Pancreas (tissue), 10 donors: Measurements from ENCODE around the gene FOXE3. TPM values are rescaled to one million over a fixed set of nuclear protein-coding genes. Genes with fewer than 3 reads are reported as not detected.
A peak's percentile ranks its signal among the peaks of the same experiment; 100 is the strongest.

Experiments
- ATAC-seq, 4 donors: fragments of 200-7000 bp; cut with Tn5 transposase; one replicate each; pipeline versions ENCODE4 v1.8.0 to v1.9.1; 2020; ENCODE audit warnings: mild to moderate bottlenecking in 4 of 4, moderate library complexity in 4 of 4
- DNase-seq, 6 donors: peaks; one replicate each; pipeline ENCODE4 v3.0.0-alpha.2; 2020
- FAIRE-seq: peaks from 2 replicates; lab custom pipeline; 2012; peaks lifted over from hg19 to GRCh38; lab: Jason Lieb, UNC
- H3K27ac ChIP-seq, 4 donors: fragments of 200-600 bp; sonication (generic); 1 replicate in 3 of 4; 2 replicates in 1 of 4; pipeline versions ENCODE4 v1.5.0 to v1.8.0; 2020
- H3K27me3 ChIP-seq, 4 donors: fragments of 200-600 bp; one replicate each; pipeline ENCODE4 v1.8.0; 2021
- H3K36me3 ChIP-seq, 3 donors: fragments of 200-600 bp; sonication (generic) in 1 of 3; one replicate each; pipeline versions ENCODE4 v1.5.0 to v1.8.0; 2020 to 2021
- H3K4me1 ChIP-seq, 3 donors: fragments of 200-600 bp; one replicate each; pipeline ENCODE4 v1.8.0; 2021
- H3K4me3 ChIP-seq, 4 donors: fragments of 200-600 bp; sonication (generic) in 2 of 4; one replicate each; pipeline versions ENCODE4 v1.5.0 to v1.8.0; 2020 to 2021
- H3K9me3 ChIP-seq, 4 donors: fragments of 200-600 bp; one replicate each; pipeline ENCODE4 v1.8.0; 2021
- CTCF ChIP-seq, 4 donors: fragments of 200-600 bp; sonication (generic) in 3 of 4; IDR thresholded peaks; one replicate each; pipeline versions ENCODE4 v1.5.0 to v1.8.0; 2021; ENCODE audit warnings: antibody characterized with exemption in 4 of 4
- WGBS, 2 donors: extraction: QIAGEN DNeasy Blood & Tissue Kit; methylation state at CpG; one replicate each; pipeline ENCODE4 v1.1.7; 2013; 5-methylcytosine and 5-hydroxymethylcytosine counted together
- intact Hi-C, 3 donors: fragments of 100-400 bp; cut with DNase I; formaldehyde crosslinking; loops; one replicate each; pipeline versions ENCODE4 v1.11.1 to v1.14.2; 2022
- polyA plus RNA-seq, 2 donors: library from polyadenylated mRNA; stranded (reverse); fragments of 200-250 nt; gene quantifications; one replicate each; pipeline ENCODE4 v1.2.3, GENCODE V29; 2013
- total RNA-seq, 6 donors: library from RNA; stranded (reverse); fragmentation: NEBNext Ultra II Directional in 4 of 6; extraction: Animal tissue kit (Norgen Biotek cat#: 25700) in 4 of 6; gene quantifications; one replicate each; pipeline versions ENCODE4 v1.2.1 to v1.2.4, GENCODE V29; 2021 to 2023
- donor health status: healthy with polysubstance abuse.
- donor health status: DM: no; HTN: no; CAD: no; lungs with moderate emphysema.
- donor health status: DM: no; HTN: no; CAD: no.
- donor health status: control.
- donor health status: control.
- donor health status: Bipolar disorder and iron deficiency.
- donor health status: DM: yes; HTN: yes; CAD: no.
- donor health status: DM: no; HTN: no; CAD: no.
- donor health status: DM: no; HTN: no; CAD: no.
- donor health status: DM: yes; HTN: yes; CAD: no.

Gene FOXE3
- total RNA-seq (not detected), polyA plus RNA-seq (not detected)

- 17 to 35% methylated on average over 10 to 21 of the region's 21 CpGs for WGBS, 2 donors
- H3K36me3 ChIP-seq: no peaks in the 10 kb centered on the region
- peak within 1 kb of the TSS in 1 of 4 donors; percentile 36 for H3K4me3 ChIP-seq
- H3K27ac ChIP-seq: no peak within 1 kb of the TSS
- no peak for DNase-seq
- H3K4me1 ChIP-seq: no peaks in the 10 kb centered on the region
- no peak for FAIRE-seq
- H3K27me3 ChIP-seq: peaks cover 0 to 4% (median 0%) of the 10 kb centered on the region in 4 donors
- no peak for TF ChIP-seq CTCF (IDR thresholded peaks at IDR 0.05)
- H3K9me3 ChIP-seq: no peaks in the 10 kb centered on the region
- ATAC-seq: no peak
- intact Hi-C loops: loop anchor here in 1 of 3 donors (10.0 kb wide), 1 partner anchor 231 kb away; no protein-coding TSS in a partner anchor
Observed at GRCh38 chr1:47415728-47416318, at the start of gene FOXE3. FOXE3 (plus strand) TSS chr1:47416285; CDS start chr1:47416316, 31 bp downstream.

GRCh38 chr1:47367651-47368050 lies 48.4 kb upstream of the FOXE3 start:
- intact Hi-C loops: no loop called here
- no peaks in the 10 kb centered on the region for H3K9me3 ChIP-seq
- H3K27me3 ChIP-seq: no peaks in the 10 kb centered on the region
- no peaks in the 10 kb centered on the region for H3K4me1 ChIP-seq
- TF ChIP-seq CTCF (IDR thresholded peaks at IDR 0.05): no peak
- H3K27ac ChIP-seq: no peak overlapping the region
- FAIRE-seq (no peak), DNase-seq (no peak), ATAC-seq (no peak)
- WGBS, 2 donors: 95 to 98% methylated on average over 7 of the region's 7 CpGs
- no peak overlapping the region for H3K4me3 ChIP-seq
- H3K36me3 ChIP-seq: peaks cover 0 to 18% (median 6%) of the 10 kb centered on the region in 3 donors

- no peaks in the 10 kb centered on the region for H3K4me1 ChIP-seq
- no peak overlapping the region for H3K4me3 ChIP-seq
- FAIRE-seq (no peak), DNase-seq (no peak), ATAC-seq (no peak)
- H3K27me3 ChIP-seq: no peaks in the 10 kb centered on the region
- no peak for TF ChIP-seq CTCF (IDR thresholded peaks at IDR 0.05)
- peaks cover 2 to 51% (median 10%) of the 10 kb centered on the region in 3 donors for H3K36me3 ChIP-seq
- no peak overlapping the region for H3K27ac ChIP-seq
- intact Hi-C loops: no loop called here
- H3K9me3 ChIP-seq: no peaks in the 10 kb centered on the region
Observed at GRCh38 chr1:47371016-47371517, 45.0 kb upstream of the FOXE3 start.

GRCh38 chr1:47374501-47374900 lies 41.6 kb upstream of the FOXE3 start:
- no peak for TF ChIP-seq CTCF (IDR thresholded peaks at IDR 0.05)
- intact Hi-C loops: no loop called here
- FAIRE-seq: peak; percentile 43
- WGBS, 2 donors: 80 to 87% methylated on average over 1 of the region's 1 CpG
- Histone ChIP-seq H3K4me3 (no peak overlapping the region), H3K9me3 (no peaks in the 10 kb centered on the region), H3K27me3 (no peaks in the 10 kb centered on the region), H3K27ac (no peak overlapping the region), H3K36me3 (peaks cover 2 to 64% (median 7%) of the 10 kb centered on the region in 3 donors), H3K4me1 (peaks cover 0 to 8% (median 0%) of the 10 kb centered on the region in 3 donors)
- ATAC-seq: no peak
- no peak for DNase-seq

GRCh38 chr1:47378147-47378546 lies 37.9 kb upstream of the FOXE3 start:
- Histone ChIP-seq H3K4me1 (peaks cover 0 to 8% (median 0%) of the 10 kb centered on the region in 3 donors), H3K27ac (no peak overlapping the region), H3K4me3 (no peak overlapping the region), H3K27me3 (no peaks in the 10 kb centered on the region), H3K9me3 (no peaks in the 10 kb centered on the region), H3K36me3 (peaks cover 2 to 60% (median 7%) of the 10 kb centered on the region in 3 donors)
- TF ChIP-seq CTCF (IDR thresholded peaks at IDR 0.05): no peak
- ATAC-seq (no peak), FAIRE-seq (no peak), DNase-seq (no peak)
- intact Hi-C loops: no loop called here
- WGBS, 2 donors: 44 to 55% methylated on average over 1 of the region's 1 CpG
